Testis (tissue), 2 donors: ENCODE results near the gene RBM20.

ENCODE experiments used
- CTCF ChIP-seq, 3 experiments: fragments of 450-650 bp in 2 of 3; fragments of 200-600 bp in 1 of 3; sonication (generic) in 1 of 3; IDR thresholded peaks; one replicate each; pipeline ENCODE4 v1.5.1; 2016 to 2019; ENCODE audit warnings: antibody characterized with exemption in 3 of 3, mild to moderate bottlenecking in 2 of 3, moderate library complexity in 1 of 3
- POLR2A ChIP-seq: fragments of 450-650 bp; IDR thresholded peaks from one replicate; pipeline ENCODE4 v1.6.1; 2017; ENCODE audit warnings: antibody characterized with exemption, mild to moderate bottlenecking, moderate library complexity

GRCh38 chr10:110659558-110659957, 15.4 kb downstream of the RBM20 start:
- TF ChIP-seq CTCF (IDR thresholded peaks at IDR 0.05) (no peak), POLR2A (no peak)
